Lower leg skin (tissue), 3 donors: Measurements from ENCODE around the gene NOCT.

Experiments used
- CTCF ChIP-seq, 3 donors: fragments of 450-650 bp; IDR thresholded peaks; one replicate each; pipeline ENCODE4 v1.5.1; 2016; ENCODE audit warnings: antibody characterized with exemption in 3 of 3, mild to moderate bottlenecking in 3 of 3, moderate library complexity in 2 of 3
- POLR2A ChIP-seq, 2 donors: fragments of 450-650 bp; IDR thresholded peaks; one replicate each; pipeline ENCODE4 v1.6.1; 2016 to 2017; ENCODE audit warnings: antibody characterized with exemption in 2 of 2, mild to moderate bottlenecking in 1 of 2, moderate library complexity in 1 of 2

DNA sequence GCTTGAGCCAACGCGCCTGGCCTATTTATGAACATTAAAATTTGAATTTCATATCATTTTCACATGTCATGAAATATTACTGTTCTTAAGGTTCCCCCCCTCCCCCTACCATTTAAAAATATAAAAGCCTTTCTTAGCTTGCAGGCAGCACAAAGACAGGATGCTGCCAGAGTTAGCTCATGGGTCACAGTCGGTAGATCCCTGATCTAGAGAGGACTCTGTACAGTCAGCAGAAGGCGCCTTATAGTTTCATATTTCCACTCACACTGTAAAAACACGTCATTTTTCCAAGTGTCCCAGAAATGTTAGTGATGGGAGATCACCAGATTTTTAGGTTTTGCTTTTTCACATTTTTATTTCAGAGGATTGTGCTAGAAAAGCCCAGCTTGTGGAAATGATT, 12.2 kb downstream of the NOCT start:
- TF ChIP-seq CTCF (IDR thresholded peaks at IDR 0.05) = no peak
- TF ChIP-seq POLR2A (IDR thresholded peaks at IDR 0.05) = no peak
